ENCODE measurements around the gene MLH1.
"Not testable (repeated sequence)": the region's sequence is repeated elsewhere in the genome, so short reads cannot be mapped to it uniquely, and the experiment has no call there.

MLH1 gene

DNA sequence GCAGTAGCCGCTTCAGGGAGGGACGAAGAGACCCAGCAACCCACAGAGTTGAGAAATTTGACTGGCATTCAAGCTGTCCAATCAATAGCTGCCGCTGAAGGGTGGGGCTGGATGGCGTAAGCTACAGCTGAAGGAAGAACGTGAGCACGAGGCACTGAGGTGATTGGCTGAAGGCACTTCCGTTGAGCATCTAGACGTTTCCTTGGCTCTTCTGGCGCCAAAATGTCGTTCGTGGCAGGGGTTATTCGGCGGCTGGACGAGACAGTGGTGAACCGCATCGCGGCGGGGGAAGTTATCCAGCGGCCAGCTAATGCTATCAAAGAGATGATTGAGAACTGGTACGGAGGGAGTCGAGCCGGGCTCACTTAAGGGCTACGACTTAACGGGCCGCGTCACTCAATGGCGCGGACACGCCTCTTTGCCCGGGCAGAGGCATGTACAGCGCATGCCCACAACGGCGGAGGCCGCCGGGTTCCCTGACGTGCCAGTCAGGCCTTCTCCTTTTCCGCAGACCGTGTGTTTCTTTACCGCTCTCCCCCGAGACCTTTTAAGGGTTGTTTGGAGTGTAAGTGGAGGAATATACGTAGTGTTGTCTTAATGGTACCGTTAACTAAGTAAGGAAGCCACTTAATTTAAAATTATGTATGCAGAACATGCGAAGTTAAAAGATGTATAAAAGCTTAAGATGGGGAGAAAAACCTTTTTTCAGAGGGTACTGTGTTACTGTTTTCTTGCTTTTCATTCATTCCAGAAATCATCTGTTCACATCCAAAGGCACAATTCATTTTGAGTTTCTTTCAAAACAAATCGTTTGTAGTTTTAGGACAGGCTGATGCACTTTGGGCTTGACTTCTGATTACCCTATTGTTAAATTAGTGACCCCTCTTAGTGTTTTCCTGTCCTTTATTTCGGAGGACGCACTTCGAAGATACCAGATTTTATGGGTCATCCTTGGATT lies at the start of gene MLH1:
MLH1 (plus strand) TSS at position 193 of the 958 bp plus-strand sequence; CDS start at position 223, 30 bp downstream.
- no peak for DNase-seq
- TF ChIP-seq POLR2A (IDR thresholded peaks at IDR 0.05; ENCODE audit: low read length) (peak; percentile 93), GATA1 (IDR thresholded peaks at IDR 0.05; ENCODE audit: low read depth, low read length) (no peak)

GRCh38 chr3:36943601-36944000 lies 49.7 kb upstream of the MLH1 start:
- peak in 1 of 2 experiments; percentile 43 for DNase-seq
- TF ChIP-seq POLR2A (IDR thresholded peaks at IDR 0.05; ENCODE audit: low read length) (no peak), GATA1 (IDR thresholded peaks at IDR 0.05; ENCODE audit: low read depth, low read length) (no peak)

GRCh38 chr3:36944012-36944640 lies 49.2 kb upstream of the MLH1 start:
- TF ChIP-seq POLR2A (IDR thresholded peaks at IDR 0.05; ENCODE audit: low read length) (no peak), GATA1 (IDR thresholded peaks at IDR 0.05; ENCODE audit: low read depth, low read length) (no peak)
- peak; percentile 77 to 87 for DNase-seq

DNA sequence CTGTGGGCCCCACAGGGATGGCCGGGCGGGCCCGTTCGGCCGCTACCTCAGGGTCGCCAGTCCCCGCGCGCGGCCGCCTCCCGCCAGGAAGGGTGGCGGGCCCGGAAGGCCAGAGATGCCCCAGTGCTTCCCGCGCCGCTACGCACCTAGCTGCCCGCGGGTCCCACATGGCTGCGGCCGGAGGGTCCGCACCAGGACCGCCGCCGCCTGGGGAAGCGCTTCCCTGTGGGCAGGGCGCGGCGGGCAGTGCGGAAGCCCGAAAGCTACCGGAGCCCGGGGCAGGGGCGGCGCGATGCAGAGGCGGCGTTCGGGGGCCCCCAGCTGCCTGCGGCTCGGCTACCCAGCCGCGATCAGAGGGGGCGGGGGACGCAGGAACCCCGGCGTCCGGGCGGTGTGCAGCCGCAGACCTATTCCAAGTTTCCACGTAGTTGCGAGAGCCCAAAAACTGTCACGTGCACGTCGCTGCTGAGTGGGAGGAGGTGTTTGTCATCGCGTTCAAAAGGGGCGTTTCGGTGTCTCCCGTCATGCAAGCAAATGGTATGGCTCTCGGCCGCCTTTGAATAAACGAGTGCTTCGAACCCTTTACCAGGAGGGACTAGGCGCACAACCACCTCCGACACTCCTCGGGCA lies 48.6 kb upstream of the MLH1 start, which contains the start of gene TRANK1:
TRANK1 (minus strand) TSS at position 414 of the 630 bp plus-strand sequence; CDS start at position 169, 245 bp downstream.
- no peak for TF ChIP-seq GATA1 (IDR thresholded peaks at IDR 0.05; ENCODE audit: low read depth, low read length)
- peak; percentile 96 for TF ChIP-seq POLR2A (IDR thresholded peaks at IDR 0.05; ENCODE audit: low read length)
- DNase-seq = peak; percentile 93 to 94

- no peak for TF ChIP-seq GATA1 (IDR thresholded peaks at IDR 0.05; ENCODE audit: low read depth, low read length)
- TF ChIP-seq POLR2A (IDR thresholded peaks at IDR 0.05; ENCODE audit: low read length) = no peak
- no peak for DNase-seq
These were observed 47.9 kb upstream of the MLH1 start for GRCh38 chr3:36945333-36945980.

DNA sequence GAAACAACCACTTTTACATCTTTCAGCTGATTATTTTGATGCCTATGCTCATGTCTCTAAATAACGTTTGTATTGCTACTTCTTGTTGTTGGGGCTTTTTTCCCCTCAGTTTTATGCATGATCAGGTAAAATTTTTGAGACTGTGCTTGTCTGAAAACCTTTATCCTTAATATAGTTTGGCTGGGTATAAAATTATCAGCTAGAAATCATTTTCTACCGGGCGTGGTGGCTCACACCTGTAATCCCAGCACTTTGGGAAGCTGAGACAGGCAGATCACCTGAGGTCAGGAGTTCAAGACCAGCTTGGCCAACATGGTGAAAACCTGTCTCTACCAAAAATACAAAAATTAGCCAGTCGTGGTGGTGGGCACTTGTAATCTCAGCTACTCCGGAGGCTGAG lies 45.5 kb upstream of the MLH1 start:
- not testable (repeated sequence) for DNase-seq

DNA sequence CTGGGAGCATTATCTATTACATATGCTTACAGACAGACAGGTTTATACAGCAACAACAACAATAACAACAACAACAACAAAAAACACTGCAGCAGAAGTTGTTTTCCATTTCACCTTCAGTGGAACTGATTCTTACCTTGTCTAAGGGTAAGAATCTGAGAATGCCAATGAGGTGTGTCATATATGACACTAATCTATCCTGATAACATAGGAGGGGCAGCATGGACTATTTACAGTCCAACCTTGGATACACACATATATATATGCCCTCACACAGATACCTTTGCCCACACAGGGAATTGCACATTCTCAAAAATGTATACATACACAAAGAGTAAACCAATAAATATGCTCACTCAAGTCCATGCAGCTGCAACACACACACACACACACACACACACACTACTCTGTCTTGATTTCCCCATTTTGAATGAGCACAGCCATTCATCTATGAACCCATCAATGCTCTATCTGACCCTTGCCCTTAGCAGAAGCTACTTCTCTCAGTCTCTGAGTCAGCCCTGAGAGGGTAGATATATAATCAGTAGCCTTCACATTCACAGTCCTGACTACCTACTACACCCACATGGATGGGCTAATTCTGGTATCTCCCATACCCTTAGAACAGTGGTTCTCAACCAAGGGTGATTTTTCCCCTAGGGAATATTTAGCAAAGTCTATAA lies 38.7 kb upstream of the MLH1 start:
- TF ChIP-seq GATA1 (IDR thresholded peaks at IDR 0.05; ENCODE audit: low read depth, low read length) = no peak
- TF ChIP-seq POLR2A (IDR thresholded peaks at IDR 0.05; ENCODE audit: low read length) = peak; percentile 18
- peak; percentile 87 to 90 for DNase-seq

DNA sequence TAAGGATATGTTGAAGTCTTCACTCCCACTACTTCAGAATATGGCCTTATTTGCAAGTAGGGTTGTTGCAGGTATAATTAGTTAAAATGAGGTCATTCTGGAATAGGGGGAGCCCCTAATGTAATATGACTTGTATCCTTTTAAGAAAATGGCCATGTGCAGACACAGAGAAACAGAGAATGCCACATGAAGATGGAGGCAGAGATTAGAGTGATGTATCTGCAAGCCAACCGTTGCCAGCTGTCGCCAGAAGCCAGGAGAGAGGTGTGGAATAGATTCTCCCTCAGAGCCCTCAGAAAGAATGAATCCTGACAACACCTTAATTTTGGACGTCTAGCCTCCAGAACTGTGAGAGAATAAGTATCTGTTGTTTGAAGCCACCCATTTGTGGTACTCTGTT lies 37.2 kb upstream of the MLH1 start:
- DNase-seq = no peak
- TF ChIP-seq POLR2A (IDR thresholded peaks at IDR 0.05; ENCODE audit: low read length) = no peak
- no peak for TF ChIP-seq GATA1 (IDR thresholded peaks at IDR 0.05; ENCODE audit: low read depth, low read length)

- no peak for TF ChIP-seq POLR2A (IDR thresholded peaks at IDR 0.05; ENCODE audit: low read length)
- no peak for TF ChIP-seq GATA1 (IDR thresholded peaks at IDR 0.05; ENCODE audit: low read depth, low read length)
- peak; percentile 55 to 60 for DNase-seq
These were observed 36.3 kb upstream of the MLH1 start for GRCh38 chr3:36957063-36957462.

GRCh38 chr3:36957862-36958686 lies 35.2 kb upstream of the MLH1 start:
- peak; percentile 93 to 95 for DNase-seq
- TF ChIP-seq POLR2A (IDR thresholded peaks at IDR 0.05; ENCODE audit: low read length) (peak; percentile 59), GATA1 (IDR thresholded peaks at IDR 0.05; ENCODE audit: low read depth, low read length) (no peak)

- no peak for DNase-seq
- TF ChIP-seq GATA1 (IDR thresholded peaks at IDR 0.05; ENCODE audit: low read depth, low read length) = no peak
- TF ChIP-seq POLR2A (IDR thresholded peaks at IDR 0.05; ENCODE audit: low read length) = no peak
These were observed 33.5 kb upstream of the MLH1 start for GRCh38 chr3:36959821-36960220.

DNA sequence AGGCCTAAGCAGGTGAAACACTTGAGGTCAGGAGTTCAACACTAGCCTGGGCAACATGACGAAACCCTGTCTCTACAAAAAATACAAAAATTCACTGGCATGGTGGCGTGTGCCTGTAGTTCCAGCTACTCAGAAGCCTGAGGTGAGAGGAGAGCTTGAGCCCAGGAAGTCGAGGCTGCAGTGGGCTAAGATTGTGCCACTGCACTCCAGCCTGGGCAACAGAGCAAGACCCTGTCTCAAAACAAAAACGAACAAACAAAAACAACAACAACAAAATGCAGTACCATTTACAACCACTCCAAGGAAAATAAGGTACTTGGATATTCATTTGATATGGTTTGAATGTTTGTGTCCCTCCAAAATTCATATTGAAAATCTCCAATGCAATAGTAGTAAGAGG lies 32.8 kb upstream of the MLH1 start:
- DNase-seq = no peak
- no peak for TF ChIP-seq GATA1 (IDR thresholded peaks at IDR 0.05; ENCODE audit: low read depth, low read length)

GRCh38 chr3:36963008-36963407 lies 30.3 kb upstream of the MLH1 start:
- DNase-seq = not testable (repeated sequence)

Measured in erythroblast (primary cell).